Activated CD8-positive, alpha-beta T cell treated with anti-CD3 and anti-CD28 coated beads for 36 hours (primary cell): ENCODE results near the gene TXNDC9. TPM values are rescaled to one million over a fixed set of nuclear protein-coding genes. Genes with fewer than 3 reads are reported as not detected.
"Not testable (repeated sequence)": the region's sequence is repeated elsewhere in the genome, so short reads cannot be mapped to it uniquely, and the experiment has no call there.

Source experiments
- ATAC-seq: fragments of 200-7000 bp; cut with Tn5 transposase; one replicate; pipeline ENCODE4 v1.10.0; 2021; ENCODE audit warnings: mild to moderate bottlenecking, moderate library complexity
- CTCF ChIA-PET: fragments of 350-600 bp; sonication (Branson Sonifier 250); formaldehyde crosslinking; loops from one replicate; lab custom pipeline; 2021; ENCODE audit warnings: antibody characterized with exemption; lab: Charles Lee
- POLR2A ChIA-PET: fragments of 350-600 bp; sonication (Branson Sonifier 250); formaldehyde crosslinking; loops from one replicate; lab custom pipeline; 2021; ENCODE audit warnings: antibody characterized with exemption; lab: Charles Lee
- DNase-seq: peaks from one replicate; pipeline ENCODE4 v3.0.0-alpha.2; 2020
- H3K27ac Mint-ChIP-seq: one replicate; pipeline ENCODE4 v1.8.0; 2021; ENCODE audit warnings: mild to moderate bottlenecking, mixed read lengths
- H3K27me3 Mint-ChIP-seq: one replicate; pipeline ENCODE4 v1.8.0; 2021; ENCODE audit warnings: mixed read lengths
- H3K36me3 Mint-ChIP-seq: one replicate; pipeline ENCODE4 v1.8.0; 2021; ENCODE audit warnings: low read depth, mixed read lengths
- H3K4me1 Mint-ChIP-seq: one replicate; pipeline ENCODE4 v1.8.0; 2021; ENCODE audit warnings: low read depth, mixed read lengths
- H3K4me3 Mint-ChIP-seq: one replicate; pipeline ENCODE4 v1.8.0; 2021; ENCODE audit warnings: mild to moderate bottlenecking, moderate library complexity, mixed read lengths
- H3K9me3 Mint-ChIP-seq: one replicate; pipeline ENCODE4 v1.8.0; 2021; ENCODE audit warnings: mixed read lengths
- CTCF ChIP-seq: fragments of 200-600 bp; IDR thresholded peaks from one replicate; pipeline ENCODE4 v1.8.0; 2022; ENCODE audit warnings: antibody characterized with exemption, mild to moderate bottlenecking
- intact Hi-C: fragments of 100-400 bp; cut with micrococcal nuclease; formaldehyde crosslinking; loops from one replicate; pipeline ENCODE4 v1.10.0; 2022
- total RNA-seq, 2 experiments: library from RNA; stranded (reverse); gene quantifications; one replicate each; pipeline ENCODE4 v1.2.3, GENCODE V29; 2021

The TXNDC9 gene
- total RNA-seq, 2 experiments from 2014 or later = 23.0 to 27.0 TPM

- DNase-seq (no peak), ATAC-seq (no peak)
- ChIA-PET POLR2A (interaction anchor here (1.4 kb wide), 1 partner anchor 9 kb away, joined by 6 read pairs; the partner anchor contains the start of genes EIF5B and TXNDC9), CTCF (no interaction called here)
- intact Hi-C loops = no loop called here
- no peaks in the 10 kb centered on the region for H3K9me3 Mint-ChIP-seq
- H3K4me3 Mint-ChIP-seq = no peak overlapping the region
- TF ChIP-seq CTCF = no peak
- H3K27ac Mint-ChIP-seq = no peak overlapping the region
- peaks cover 64% of the 10 kb centered on the region for H3K4me1 Mint-ChIP-seq
- peaks cover 9% of the 10 kb centered on the region for H3K36me3 Mint-ChIP-seq
- no peaks in the 10 kb centered on the region for H3K27me3 Mint-ChIP-seq
Measured at GRCh38 chr2:99346218-99346617, 10.1 kb upstream of the TXNDC9 start.

GRCh38 chr2:99345446-99345845 is 9.3 kb upstream of the TXNDC9 start:
- not testable (repeated sequence) for DNase-seq

GRCh38 chr2:99342536-99342935 is 6.4 kb upstream of the TXNDC9 start:
- H3K27ac Mint-ChIP-seq = no peak overlapping the region
- CTCF ChIA-PET = no interaction called here
- no peak for DNase-seq
- H3K36me3 Mint-ChIP-seq = peaks cover 11% of the 10 kb centered on the region
- intact Hi-C loops = no loop called here
- no peaks in the 10 kb centered on the region for H3K9me3 Mint-ChIP-seq
- no peak for TF ChIP-seq CTCF
- POLR2A ChIA-PET = no interaction called here
- peaks cover 51% of the 10 kb centered on the region for H3K4me1 Mint-ChIP-seq
- H3K4me3 Mint-ChIP-seq = no peak overlapping the region
- no peak for ATAC-seq
- H3K27me3 Mint-ChIP-seq = no peaks in the 10 kb centered on the region

More at GRCh38 chr2:99345446-99345845, 9.3 kb upstream of the TXNDC9 start:
- H3K4me1 Mint-ChIP-seq = peaks cover 66% of the 10 kb centered on the region
- H3K27ac Mint-ChIP-seq, H3K4me3 Mint-ChIP-seq, H3K9me3 Mint-ChIP-seq, CTCF ChIA-PET, ATAC-seq, H3K36me3 Mint-ChIP-seq, H3K27me3 Mint-ChIP-seq, intact Hi-C loops: not testable (repeated sequence)
- POLR2A ChIA-PET = interaction anchor here (1.4 kb wide), 1 partner anchor 9 kb away, joined by 6 read pairs; the partner anchor contains the start of genes EIF5B and TXNDC9

- H3K27me3 Mint-ChIP-seq = no peaks in the 10 kb centered on the region
- POLR2A ChIA-PET = no interaction called here
- no peak for DNase-seq
- CTCF ChIA-PET = no interaction called here
- peaks cover 41% of the 10 kb centered on the region for H3K4me1 Mint-ChIP-seq
- no peak for ATAC-seq
- no peak overlapping the region for H3K4me3 Mint-ChIP-seq
- H3K36me3 Mint-ChIP-seq = peaks cover 9% of the 10 kb centered on the region
- no peaks in the 10 kb centered on the region for H3K9me3 Mint-ChIP-seq
- intact Hi-C loops = no loop called here
- TF ChIP-seq CTCF = no peak
- H3K27ac Mint-ChIP-seq = no peak overlapping the region
Measured at GRCh38 chr2:99340669-99341236, 4.6 kb upstream of the TXNDC9 start.

- no peak overlapping the region for H3K27ac Mint-ChIP-seq
- H3K36me3 Mint-ChIP-seq = peaks cover 6% of the 10 kb centered on the region
- intact Hi-C loops = loop anchor here (10.0 kb wide), 1 partner anchor 183 kb away; the partner anchor contains the start of genes LIPT1 and TSGA10
- no peaks in the 10 kb centered on the region for H3K27me3 Mint-ChIP-seq
- ATAC-seq = no peak
- H3K4me3 Mint-ChIP-seq = no peak overlapping the region
- ChIA-PET CTCF (interaction anchor here (1.3 to 1.9 kb wide), 3 partner anchors 12 to 183 kb away, joined by 3 to 7 read pairs (median 5); partner anchors contain the start of genes LIPT1 and TSGA10), POLR2A (interaction anchor here (0.7 to 2.6 kb wide), 10 partner anchors 8 to 197 kb away, joined by 3 to 14 read pairs (median 3); partner anchors contain the start of gene C2orf15)
- H3K4me1 Mint-ChIP-seq = peaks cover 43% of the 10 kb centered on the region
- no peaks in the 10 kb centered on the region for H3K9me3 Mint-ChIP-seq
- DNase-seq = no peak
- no peak for TF ChIP-seq CTCF
Measured at GRCh38 chr2:99338029-99338585, 2.0 kb upstream of the TXNDC9 start.
